ENCODE results near the gene ZBTB7C.

ZBTB7C gene

DNA sequence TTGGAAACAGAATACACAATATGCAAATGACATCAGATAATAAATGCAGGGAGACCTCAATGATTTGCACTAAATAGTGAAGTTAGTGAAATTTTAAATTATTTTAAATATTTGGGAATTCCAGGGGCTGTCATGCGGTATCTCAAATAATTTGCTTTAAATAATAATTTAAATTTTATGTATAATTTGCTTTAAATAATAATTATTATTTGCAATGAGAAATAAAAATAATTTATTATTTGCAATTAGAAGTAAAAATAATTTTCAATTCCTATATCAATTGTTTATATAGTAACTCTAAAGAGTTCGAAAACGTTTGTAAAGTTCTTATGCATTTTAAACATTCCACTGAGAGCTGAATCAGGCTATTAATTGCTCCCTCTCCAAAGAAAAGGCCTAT lies 226.4 kb downstream of the ZBTB7C start:
- DNase-seq, result no peak

- no peak for DNase-seq
These were observed 227.3 kb downstream of the ZBTB7C start for GRCh38 chr18:48181857-48182256.

- no peak for DNase-seq
These were observed 227.9 kb downstream of the ZBTB7C start for GRCh38 chr18:48181087-48181823.

- DNase-seq, result no peak
These were observed 229.5 kb downstream of the ZBTB7C start for GRCh38 chr18:48179666-48180065.

DNA sequence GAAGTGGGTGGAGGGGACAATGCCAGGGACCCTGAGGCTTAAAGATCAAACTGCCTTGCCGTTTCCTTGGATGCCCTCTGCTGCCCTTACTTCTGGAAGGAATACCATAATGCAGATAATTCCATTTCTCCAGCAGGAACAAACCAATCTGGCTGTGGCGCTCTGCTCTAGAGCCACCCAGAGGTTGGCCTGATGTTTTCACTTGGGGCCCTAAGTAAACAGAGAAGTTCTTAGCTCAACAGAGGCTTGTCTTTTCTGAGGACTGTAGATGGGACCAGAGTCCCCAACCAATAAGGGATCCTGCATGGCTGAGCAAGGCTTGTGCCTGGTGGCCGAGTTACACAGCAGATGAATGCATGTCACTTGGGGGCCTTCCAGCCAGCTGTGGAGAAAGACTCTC lies 230.2 kb downstream of the ZBTB7C start:
- no peak for DNase-seq

DNA sequence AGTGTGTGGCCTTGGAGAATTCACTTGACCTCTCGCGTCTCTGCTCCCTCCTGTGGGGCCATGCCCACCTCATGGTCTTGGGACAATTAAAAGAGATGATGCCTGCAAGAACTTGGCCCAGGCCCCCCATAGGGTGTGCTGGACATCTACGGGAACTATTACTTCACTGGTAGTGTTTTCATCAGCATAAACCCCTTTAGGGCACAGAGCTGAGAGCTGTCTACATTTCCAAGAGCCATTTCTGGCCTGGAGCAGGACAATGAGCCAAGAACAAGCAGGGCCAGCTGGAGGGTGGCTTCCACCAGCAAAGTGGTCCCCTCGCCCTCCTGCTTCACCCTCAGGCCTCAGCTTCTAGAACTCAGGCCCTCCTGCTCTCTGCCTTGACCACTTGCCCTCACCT lies 232.3 kb downstream of the ZBTB7C start:
- DNase-seq, result no peak

DNA sequence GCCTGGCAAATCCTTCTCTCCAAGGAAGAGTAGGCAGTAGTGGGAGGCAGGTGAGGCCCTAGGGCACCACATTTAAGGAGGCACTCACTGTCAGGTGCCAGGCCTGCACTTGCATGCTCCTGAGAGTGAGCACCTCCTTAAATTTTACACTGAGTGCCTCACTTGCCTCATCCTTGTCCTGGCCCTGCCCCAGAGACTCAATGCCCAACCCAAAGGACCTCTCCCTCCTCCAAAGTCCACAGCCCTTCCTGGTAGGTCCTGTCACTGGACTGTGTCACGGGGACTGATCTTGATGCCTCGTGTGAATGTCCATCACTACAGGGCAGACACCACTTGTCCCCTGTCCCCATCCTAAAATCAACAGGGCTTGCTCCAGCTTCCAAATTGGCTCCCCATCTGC lies 235.6 kb downstream of the ZBTB7C start:
- DNase-seq, result no peak

- no peak for DNase-seq
These were observed 236.8 kb downstream of the ZBTB7C start for GRCh38 chr18:48172226-48173006.

- DNase-seq, result no peak
These were observed 237.5 kb downstream of the ZBTB7C start for GRCh38 chr18:48171490-48172188.

DNA sequence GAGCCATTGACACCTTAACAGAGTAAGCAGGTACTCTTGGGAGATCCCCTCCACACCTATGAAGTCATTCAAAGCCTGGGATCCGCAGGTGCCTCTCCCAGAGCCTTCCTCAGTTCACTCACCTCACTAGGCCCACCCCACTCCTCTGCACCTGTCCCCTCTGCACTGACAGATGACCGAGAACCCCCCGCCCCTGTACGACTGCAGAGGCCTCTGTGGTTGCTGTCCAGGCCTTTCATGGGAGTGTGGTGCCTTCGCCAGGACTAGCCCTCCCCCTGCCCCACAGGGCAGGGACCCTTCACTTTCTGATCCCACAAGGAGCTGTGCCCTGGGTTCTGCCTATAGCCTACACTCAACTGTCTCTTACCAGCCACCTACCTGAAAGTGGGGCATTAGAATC lies 238.5 kb downstream of the ZBTB7C start:
- no peak for DNase-seq

GRCh38 chr18:48168861-48169260 lies 240.3 kb downstream of the ZBTB7C start:
- DNase-seq, result no peak

DNA sequence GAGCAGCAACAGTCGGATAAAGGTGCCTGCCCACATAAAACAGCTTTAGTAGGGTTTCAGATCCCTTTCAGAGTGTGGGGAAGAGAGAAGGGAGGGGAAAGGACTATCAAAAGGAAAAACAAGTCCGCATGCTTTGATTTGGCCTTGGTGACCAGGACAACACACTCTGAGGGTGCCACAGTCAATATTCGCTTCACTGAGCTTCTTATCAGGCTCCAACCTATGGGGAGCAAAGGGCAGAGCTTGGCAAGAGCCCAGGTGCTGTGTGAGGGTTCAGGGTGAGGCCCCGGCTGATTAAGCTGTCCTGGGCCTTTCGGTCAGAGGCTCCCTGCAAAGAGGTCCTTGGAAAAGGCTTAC lies 241.3 kb downstream of the ZBTB7C start:
- DNase-seq, result no peak

DNA sequence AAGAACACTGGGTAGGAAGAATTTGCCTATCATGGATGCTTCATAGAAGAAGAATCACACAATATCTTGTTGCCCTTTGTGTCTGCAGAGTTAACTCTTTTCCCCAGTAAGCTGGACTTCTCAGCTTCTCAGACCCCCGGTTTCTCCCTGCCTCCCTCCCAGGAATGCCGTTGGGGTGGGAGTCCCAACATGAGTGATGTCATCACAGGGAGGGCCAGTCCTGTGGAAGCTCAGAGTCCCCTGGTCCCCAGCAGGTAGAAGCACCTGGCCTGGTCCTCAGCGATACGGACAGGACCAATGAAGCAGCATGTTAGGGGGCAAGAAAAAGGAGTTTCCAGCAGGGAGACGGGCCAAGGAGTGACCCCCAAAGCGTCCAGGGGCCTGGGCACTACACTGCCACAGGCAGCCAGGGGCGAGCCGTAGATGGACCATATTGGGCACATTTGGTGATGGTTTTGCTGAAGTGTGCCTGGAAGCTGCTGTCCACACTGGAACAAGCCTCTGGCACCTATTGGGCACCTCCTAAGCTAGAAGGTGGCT lies 242.8 kb downstream of the ZBTB7C start:
- no peak for DNase-seq

GRCh38 chr18:48165111-48165866 lies 243.9 kb downstream of the ZBTB7C start:
- DNase-seq, result no peak

DNA sequence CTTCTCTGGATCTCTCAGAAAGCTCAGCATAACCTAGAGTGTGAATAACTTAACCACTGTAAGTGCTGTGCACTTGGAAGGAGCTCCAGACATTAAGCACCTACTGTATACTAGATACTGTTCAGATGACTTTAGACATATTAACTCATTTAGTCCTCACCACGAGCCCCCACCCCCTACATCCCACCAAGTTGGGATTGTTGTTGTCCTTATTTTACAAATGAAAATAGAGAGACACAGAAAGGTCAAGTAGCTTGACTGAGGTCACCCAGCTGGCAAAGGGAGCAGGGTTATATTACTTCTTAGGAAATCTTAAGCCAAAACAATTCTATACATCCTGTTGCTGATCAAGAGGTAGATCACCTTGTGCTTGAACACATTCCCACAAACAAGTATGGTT lies 244.5 kb downstream of the ZBTB7C start:
- DNase-seq, result no peak

DNA sequence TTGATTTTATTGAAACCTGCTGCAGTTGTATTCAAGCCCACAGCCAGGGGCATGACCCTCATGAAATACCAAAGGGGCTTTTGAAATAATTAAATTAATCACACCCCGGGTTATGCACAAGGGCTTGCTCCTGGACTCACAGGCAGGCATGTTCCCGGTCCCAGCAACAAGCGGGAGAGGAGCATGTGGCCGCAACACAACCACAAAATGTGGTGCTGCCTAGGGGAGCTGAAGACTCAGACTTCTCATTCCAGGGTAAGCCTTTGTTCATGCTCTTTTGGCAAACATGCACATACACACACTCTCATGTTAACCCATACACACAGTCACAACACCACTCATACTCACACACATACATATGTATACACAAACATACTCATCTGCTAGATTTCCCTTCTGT lies 245.1 kb downstream of the ZBTB7C start:
- no peak for DNase-seq

- no peak for DNase-seq
These were observed 245.5 kb downstream of the ZBTB7C start for GRCh38 chr18:48163738-48164115.

GRCh38 chr18:48162956-48163737 lies 246.0 kb downstream of the ZBTB7C start:
- DNase-seq, result no peak

DNA sequence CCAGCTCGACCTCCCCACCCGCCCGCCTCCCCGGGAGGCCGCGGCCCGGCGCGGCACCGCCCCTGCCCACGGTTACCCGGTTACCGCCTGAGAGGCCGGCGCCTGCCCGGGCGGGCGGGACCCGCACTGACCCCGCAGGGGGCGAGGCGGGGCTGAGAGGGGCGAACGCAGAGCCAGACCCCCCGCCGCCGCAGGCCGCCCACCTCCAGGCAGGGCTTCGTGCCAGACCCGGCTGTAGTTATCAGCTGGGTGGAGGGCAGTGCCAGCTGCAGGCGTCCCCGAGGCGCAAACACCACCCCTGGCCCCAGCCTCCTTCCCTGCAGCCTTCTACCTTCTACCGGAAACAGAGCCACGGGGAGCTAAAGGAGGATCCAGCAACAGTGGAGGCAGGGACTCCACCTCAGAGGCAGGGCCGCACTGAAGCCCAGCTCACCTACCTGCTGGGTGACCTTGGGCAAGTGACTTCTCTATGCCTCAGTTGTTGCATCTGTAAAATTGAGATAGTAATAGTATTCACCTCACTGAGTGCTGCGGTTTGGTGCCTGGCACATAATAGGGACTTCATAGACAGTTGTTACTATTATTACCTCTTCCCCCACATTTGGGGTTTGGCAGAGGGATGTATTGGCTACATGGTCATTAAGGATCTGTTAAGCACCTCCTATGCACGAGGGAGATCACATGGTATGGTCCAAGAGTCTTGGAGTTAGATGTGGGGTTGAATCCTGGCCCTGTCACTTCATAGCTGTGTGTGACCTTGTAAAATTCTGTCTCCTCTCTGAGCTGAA lies 247.1 kb downstream of the ZBTB7C start:
- no peak for DNase-seq

DNA sequence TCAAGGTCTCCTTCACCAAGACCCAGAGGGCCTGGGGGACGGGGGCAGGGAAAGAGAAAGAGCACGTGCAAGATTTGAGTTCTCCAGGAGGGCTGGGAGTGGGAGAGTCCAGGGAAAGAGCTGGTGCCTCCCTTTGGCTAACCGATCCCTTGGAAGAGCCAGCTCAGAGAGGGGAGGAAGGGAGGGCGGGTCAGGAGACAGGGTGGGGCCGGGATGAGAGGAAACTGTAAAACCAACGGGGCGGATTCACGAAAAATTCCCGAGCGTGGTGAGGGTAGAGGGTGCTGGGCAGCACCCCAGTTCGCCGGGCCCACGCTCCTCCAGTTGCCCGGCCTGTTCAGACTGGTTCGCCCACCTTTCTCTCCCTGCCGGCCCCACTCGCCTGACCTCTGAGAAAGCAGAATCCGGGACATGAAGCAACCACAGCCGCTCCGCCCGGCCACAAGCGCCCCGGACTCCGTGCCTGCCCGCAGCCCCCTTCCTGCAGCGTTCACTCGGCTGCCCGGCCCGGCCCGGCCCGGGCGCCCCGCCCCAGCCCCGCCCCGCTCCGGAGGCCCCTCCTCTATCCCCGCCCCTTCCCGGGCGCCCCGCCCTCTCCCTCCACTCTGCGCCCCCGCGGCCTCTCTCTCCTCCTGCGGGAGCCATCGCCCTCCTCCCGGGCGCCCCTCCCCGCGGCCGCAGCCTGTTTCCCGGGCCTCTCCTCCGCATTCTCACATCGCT lies 247.8 kb downstream of the ZBTB7C start:
- peak; percentile 44 to 45 for DNase-seq

- DNase-seq, result no peak
These were observed 248.6 kb downstream of the ZBTB7C start for GRCh38 chr18:48160622-48161021.
